BE2C (cell line): Measurements from ENCODE around the gene LUZP1.
A peak's percentile ranks its signal among the peaks of the same experiment; 100 is the strongest.

Experiments used
- DNase-seq: peaks from one replicate; pipeline ENCODE4 v3.0.0-alpha.2; 2020
- H3K27me3 ChIP-seq: fragments of 250-450 bp; sonication (Bioruptor Pico); 2 replicates; pipeline ENCODE4 v1.5.1; 2020; ENCODE audit warnings: mild to moderate bottlenecking
- H3K36me3 ChIP-seq: fragments of 250-450 bp; sonication (Bioruptor Pico); 2 replicates; pipeline ENCODE4 v1.5.1; 2020; ENCODE audit warnings: mild to moderate bottlenecking
- H3K4me1 ChIP-seq: fragments of 250-450 bp; sonication (Bioruptor Pico); 2 replicates; pipeline ENCODE4 v1.5.1; 2020
- H3K4me3 ChIP-seq: 2 replicates; pipeline ENCODE4 v1.5.1; 2011; ENCODE audit warnings: low read depth, low read length
- H3K9me3 ChIP-seq: fragments of 250-450 bp; sonication (Bioruptor Pico); 2 replicates; pipeline ENCODE4 v1.5.1; 2020
- TF ChIP-seq, protein P1 (sequence below): IDR thresholded peaks from 2 replicates; pipeline ENCODE4 v1.5.1; 2012; ENCODE audit warnings: mild to moderate bottlenecking, low read depth, low read length

LUZP1 gene

DNA sequence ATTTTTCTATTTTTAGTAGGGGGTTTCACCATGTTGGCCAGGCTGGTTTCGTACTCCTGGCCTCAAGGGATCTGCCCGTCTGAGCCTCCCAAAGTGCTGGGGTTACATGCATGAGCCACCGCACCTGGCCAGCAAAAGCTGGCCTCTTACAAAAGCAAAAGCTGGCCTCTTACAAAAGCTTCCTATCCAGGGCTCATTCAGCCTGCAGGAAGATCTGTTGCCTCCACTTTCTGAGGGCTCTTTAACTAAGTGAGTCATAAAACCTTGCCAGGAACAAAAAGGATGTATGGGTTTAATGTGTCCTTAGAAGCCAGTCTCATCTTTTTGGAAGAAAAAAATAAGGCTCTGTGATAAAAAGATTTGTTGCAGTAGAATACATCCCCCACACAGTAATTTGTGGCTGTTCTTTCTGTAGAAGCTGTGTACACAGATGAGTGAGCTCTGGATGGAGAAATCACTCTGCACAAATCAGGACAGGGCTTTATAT lies 33.6 kb upstream of the LUZP1 start:
- DNase-seq, result no peak
- H3K27me3 ChIP-seq, result no peaks in the 10 kb centered on the region
- H3K4me1 ChIP-seq, result no peaks in the 10 kb centered on the region
- H3K36me3 ChIP-seq, result no peaks in the 10 kb centered on the region
- no peak overlapping the region for H3K4me3 ChIP-seq
- H3K9me3 ChIP-seq, result no peaks in the 10 kb centered on the region
- TF ChIP-seq, protein P1, sequence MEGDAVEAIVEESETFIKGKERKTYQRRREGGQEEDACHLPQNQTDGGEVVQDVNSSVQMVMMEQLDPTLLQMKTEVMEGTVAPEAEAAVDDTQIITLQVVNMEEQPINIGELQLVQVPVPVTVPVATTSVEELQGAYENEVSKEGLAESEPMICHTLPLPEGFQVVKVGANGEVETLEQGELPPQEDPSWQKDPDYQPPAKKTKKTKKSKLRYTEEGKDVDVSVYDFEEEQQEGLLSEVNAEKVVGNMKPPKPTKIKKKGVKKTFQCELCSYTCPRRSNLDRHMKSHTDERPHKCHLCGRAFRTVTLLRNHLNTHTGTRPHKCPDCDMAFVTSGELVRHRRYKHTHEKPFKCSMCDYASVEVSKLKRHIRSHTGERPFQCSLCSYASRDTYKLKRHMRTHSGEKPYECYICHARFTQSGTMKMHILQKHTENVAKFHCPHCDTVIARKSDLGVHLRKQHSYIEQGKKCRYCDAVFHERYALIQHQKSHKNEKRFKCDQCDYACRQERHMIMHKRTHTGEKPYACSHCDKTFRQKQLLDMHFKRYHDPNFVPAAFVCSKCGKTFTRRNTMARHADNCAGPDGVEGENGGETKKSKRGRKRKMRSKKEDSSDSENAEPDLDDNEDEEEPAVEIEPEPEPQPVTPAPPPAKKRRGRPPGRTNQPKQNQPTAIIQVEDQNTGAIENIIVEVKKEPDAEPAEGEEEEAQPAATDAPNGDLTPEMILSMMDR, result no peak

DNA sequence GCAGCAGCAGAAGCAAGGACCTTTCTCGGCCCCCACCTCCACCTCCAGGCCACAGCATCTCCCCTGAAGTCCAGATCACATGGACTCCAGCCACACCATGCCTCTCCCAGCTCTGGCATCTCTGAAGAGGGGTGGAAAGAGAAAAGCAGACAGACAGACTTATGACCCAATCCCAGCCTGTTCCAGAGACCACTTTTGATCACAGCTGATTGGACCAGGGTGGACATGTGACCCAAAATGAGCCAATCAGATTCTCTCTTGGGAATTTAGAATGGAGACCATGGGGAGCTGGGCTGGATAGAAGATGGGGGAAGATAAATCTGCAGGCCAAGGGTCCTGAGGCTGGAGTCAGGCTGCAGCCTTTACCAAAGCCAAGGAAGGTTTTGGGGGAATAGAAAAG lies 32.2 kb upstream of the LUZP1 start:
- DNase-seq, result peak; percentile 27
- TF ChIP-seq, protein P1, result no peak
- Histone ChIP-seq H3K36me3 (no peaks in the 10 kb centered on the region), H3K4me3 (no peak overlapping the region), H3K4me1 (no peaks in the 10 kb centered on the region), H3K9me3 (no peaks in the 10 kb centered on the region), H3K27me3 (no peaks in the 10 kb centered on the region)

DNA sequence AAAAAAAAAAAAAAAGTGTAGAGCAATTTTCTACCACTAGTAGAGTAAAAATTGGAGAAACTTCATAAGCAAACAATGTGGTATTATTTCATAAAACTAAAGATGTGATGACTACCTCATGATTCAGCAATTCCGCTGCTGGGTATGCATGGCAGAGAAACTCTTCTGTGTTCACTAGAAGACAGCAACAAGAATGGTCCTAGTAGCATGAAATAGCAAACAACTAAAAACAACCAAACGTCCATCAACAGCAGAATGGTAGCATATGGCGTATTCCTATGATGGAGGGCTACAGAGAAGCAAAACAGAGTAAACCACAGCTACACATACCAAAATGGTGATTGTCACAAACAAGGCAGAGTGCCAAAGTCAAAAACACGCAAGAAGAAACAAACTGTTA lies 29.7 kb upstream of the LUZP1 start:
- Histone ChIP-seq H3K27me3 (no peaks in the 10 kb centered on the region), H3K4me1 (no peaks in the 10 kb centered on the region), H3K9me3 (no peaks in the 10 kb centered on the region), H3K4me3 (no peak overlapping the region), H3K36me3 (no peaks in the 10 kb centered on the region)
- DNase-seq, result no peak
- TF ChIP-seq, protein P1, result no peak

DNA sequence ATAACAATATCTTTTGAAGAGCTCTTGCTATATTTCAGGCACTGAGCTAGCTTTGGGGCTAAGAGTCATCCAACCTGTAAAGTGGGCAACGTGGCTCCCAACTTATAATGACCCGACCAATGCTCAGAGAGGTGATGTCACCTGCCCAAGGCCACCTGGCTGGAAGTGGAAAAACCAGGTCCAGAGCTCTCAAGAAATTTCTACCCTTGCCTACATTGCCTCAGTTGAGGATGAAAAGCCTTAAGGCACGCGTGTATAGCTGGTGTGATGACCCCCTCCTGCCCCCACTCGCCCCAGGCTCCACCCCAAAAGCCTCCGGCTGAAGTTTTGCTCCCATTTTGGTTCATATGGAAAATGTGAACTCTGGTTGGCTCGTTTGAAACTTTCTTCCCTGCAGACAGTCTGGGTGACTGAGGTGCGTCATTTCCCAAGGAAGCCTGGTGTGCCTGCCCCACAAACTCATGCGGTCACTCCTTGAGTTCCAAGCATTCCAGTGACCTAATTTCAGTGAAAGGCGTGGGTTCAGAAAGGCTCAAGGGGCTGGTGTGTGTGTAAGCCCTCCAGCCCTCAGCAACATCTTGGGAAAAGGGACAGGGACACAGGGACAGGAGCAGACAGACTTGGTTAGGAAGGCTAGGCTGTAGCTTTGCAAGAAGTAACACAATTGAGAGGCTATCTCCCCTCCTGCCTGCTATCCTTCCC lies 28.1 kb upstream of the LUZP1 start:
- H3K4me1 ChIP-seq, result no peaks in the 10 kb centered on the region
- no peak overlapping the region for H3K4me3 ChIP-seq
- H3K27me3 ChIP-seq, result no peaks in the 10 kb centered on the region
- no peaks in the 10 kb centered on the region for H3K9me3 ChIP-seq
- DNase-seq, result no peak
- TF ChIP-seq, protein P1, result no peak
- no peaks in the 10 kb centered on the region for H3K36me3 ChIP-seq

DNA sequence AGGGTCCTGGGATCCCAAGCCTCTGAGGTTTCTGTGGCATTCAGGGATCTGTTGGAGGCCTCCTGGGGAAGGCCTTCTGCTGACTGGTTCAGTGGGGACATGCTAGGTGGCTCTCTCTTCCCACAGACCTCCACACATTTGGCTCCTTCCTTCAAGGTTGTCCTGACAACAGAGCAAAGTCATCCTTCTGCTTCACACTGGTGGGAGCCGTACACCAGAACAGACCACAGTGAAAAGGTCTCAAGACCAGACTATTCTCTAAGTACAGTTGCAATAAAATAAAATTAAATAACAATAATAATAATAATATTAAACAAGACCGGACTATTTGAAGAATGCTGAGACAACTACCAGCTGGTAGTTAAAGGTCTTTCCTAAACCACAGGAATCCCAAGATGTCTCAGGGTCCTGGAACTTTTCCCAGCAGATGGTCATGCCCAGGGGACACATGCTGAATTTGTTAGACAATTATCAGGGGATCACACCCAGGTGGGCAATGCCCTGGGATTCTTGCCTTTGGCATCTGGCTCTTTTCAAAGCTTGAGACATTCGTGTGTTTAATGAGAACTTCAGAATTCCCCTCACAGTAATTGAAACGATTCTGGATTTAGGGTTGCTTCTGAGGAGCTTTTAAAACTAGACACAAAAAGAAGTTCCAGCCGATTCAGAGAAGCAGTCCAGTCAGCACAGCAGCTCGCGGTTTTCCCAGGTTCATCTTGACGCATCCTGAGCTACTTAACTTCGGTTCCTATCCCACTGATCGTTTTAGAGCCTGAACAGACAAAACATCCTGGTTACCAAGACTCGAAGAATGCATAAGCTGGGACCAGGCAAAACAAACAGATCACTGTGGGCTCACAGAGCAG lies 25.7 kb upstream of the LUZP1 start:
- Histone ChIP-seq H3K36me3 (no peaks in the 10 kb centered on the region), H3K4me1 (no peaks in the 10 kb centered on the region), H3K9me3 (no peaks in the 10 kb centered on the region), H3K27me3 (no peaks in the 10 kb centered on the region), H3K4me3 (no peak overlapping the region)
- TF ChIP-seq, protein P1, result no peak
- no peak for DNase-seq
